NCI-H1105 (cell line): ENCODE measurements around the gene OR2T11.
"Not testable (repeated sequence)": the region's sequence is repeated elsewhere in the genome, so short reads cannot be mapped to it uniquely, and the experiment has no call there.

Source experiments
- DNase-seq: peaks from one replicate; lab custom pipeline; 2025; lab: John Stamatoyannopoulos, UW

Gene OR2T11

DNA sequence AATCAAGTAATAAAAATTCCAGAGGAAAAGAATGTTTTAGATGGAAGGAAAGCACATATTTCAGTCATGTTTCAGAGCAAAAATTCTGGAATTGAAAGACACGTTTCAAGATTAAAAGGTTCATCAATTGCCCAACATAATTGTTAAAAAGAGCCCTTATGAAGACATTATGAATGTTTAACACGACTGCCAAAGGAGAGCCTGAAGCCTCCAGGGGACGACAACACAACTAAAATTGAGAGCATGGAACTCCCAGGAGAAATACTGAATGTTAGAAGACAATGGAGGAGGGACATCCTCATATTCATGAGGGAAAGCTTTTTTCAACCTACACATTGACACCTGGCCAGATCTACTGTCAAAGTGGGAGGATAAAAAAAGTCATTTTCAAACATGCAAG is 16.0 kb downstream of the OR2T11 start:
- DNase-seq, result peak; percentile 13

DNA sequence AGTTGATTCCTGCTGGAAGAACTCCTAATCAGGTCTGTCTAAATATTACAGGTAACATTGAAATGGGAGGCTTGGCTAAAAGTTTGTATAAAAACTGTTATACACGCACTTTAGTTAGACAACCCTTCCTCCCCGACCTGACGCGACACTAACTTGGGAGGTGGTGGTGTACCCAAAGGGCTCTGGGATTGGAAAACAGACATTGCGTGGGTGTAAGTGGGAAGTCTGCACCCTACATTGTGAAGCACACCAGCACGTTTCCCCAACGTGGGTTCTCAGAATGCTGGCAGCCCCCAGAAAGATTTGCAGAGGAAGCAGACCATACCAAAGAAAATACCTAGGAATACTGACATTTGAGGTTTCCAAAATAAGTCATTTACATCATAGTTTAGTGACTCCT is 16.8 kb downstream of the OR2T11 start:
- DNase-seq, result no peak

- DNase-seq, result no peak
These were observed 21.1 kb downstream of the OR2T11 start for GRCh38 chr1:248613742-248614141.

GRCh38 chr1:248611883-248612414 is 22.9 kb downstream of the OR2T11 start:
- DNase-seq, result no peak

DNA sequence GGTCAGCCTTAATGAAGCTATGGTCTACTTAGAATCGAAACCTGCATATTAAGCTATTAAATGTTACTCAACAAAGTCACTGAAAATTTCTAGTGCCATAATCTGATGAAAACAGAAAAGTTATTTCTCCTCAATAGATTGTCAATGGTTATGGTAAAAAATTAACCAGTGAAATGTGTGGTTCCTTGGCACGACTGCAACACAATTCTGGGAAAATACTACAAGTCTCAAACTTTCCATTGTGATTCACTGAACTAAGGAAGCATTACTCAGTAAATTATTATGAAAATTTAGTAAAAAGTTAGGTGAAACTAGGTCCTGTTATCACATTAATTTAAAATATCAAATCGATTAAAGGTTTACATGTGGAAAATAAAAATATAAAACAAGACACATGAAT is 24.6 kb downstream of the OR2T11 start:
- DNase-seq, result no peak

GRCh38 chr1:248599396-248599795 is 35.5 kb downstream of the OR2T11 start:
- DNase-seq, result no peak

DNA sequence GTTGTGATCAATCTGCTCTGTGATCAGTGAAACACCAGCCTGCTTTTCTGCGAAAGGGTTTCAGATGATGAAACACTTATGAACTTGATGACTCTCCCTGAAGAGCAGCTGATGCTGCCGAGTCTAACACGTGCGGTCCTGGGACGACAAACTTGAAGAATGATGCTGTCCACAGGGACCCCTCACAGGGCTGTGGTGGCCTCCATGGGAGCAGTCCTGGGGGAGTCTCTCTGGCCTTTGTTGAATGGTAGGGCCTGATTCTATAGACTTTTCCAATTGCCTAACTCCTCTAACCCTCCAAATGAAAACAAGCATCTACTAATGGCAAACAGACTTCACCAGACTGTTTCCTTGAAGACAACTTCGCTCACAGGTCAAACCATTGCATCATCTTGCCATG is 37.3 kb downstream of the OR2T11 start, which contains the start of gene OR2T10:
Gene OR2T10 (minus strand): TSS at position 112 of the 400 bp plus-strand sequence. CDS start 3,932 bp downstream, outside the sequence.
- DNase-seq, result no peak

GRCh38 chr1:248596615-248597014 is 38.3 kb downstream of the OR2T11 start:
- no peak for DNase-seq

- DNase-seq, result no peak
These were observed 41.7 kb downstream of the OR2T11 start for GRCh38 chr1:248593226-248593625.

DNA sequence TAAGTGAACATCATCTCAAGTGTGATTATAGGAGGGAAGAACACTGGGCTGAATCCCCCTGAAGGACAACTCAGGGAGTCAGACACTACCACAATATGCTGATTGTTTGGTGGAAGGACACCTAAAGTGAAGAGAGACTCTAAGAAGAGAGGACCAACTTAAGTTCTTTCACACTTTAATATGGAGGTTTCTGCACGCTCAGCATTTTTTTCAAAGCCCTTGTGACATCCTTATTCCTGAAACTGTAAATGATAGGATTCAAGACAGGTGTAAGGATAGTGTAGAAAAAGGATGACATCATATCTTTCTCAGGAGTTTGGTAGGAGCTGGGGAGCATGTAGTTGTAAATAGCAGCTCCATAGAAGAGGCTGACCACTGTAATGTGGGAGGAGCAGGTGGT is 42.2 kb downstream of the OR2T11 start:
- DNase-seq, result no peak

GRCh38 chr1:248590055-248590454 is 44.8 kb downstream of the OR2T11 start:
- DNase-seq, result no peak

GRCh38 chr1:248589334-248589733 is 45.6 kb downstream of the OR2T11 start:
- DNase-seq, result no peak

DNA sequence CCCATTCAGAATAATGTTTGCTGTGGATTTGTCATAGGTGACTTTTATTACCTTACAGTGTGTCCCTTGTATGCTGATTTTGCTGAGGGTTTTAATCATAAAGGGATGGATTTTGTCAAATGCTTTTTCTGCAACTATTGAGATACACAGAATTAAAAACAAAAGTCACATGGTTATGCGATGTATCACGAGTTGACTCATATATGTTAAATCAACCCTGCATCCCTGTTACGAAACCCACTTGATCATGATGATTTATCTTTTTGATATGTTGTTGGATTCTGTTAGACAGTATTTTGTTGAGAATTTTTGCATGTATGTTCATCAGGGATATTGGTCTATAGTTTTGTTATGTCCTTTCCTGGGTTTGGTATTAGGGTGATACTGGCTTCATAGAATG is 49.6 kb downstream of the OR2T11 start:
- DNase-seq, result no peak

DNA sequence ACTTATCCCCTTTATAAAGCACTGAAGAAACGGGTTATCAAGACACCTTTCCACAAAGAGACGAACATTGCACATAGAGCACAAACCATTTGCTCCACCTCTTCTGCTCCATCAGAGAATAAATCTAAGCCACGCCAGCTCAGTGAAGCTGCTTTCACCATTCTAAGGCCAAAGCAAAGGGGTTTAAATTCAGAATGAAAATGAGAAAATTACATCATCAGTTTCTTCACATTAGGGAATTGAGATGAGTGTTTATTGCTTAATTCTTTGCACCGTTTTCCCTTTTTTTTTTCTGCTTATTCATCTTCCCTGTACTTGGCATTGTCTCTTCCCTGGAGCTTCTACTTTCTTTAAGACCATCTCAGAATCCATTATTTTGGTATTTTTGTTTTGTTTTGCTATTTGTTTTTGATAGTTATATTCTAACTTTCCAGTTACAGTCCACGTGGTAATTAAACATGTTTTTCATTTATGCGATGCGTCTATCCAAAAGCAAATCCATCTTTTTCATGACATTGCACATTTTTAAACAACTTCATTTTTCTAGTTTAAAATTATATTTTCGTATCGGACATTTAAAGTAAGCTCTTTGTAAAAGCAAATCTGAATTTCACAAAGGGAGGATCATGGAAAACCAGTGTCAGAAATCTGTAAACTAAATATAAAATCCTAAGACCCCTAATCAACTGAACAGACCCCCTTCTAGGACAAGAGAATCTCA is 58.5 kb downstream of the OR2T11 start:
- no peak for DNase-seq

DNA sequence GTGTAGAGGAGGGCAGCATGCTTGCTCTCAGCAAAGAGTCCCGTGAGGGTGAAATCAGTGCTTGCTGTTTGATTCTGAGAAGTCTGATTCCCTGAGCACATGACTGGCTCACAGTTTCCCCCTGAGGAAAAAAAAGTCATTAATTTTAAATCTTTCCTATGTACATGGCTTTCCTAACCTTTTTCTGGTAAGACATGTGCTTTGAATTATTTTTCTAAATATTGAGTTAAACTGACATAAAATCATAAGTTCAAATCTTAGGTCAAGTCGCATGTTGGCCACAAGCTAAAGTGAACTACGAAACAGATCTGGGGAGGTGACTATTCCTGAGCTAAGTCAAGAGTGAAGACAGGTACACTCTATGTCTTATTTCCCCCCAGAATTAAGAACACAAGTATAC is 60.2 kb downstream of the OR2T11 start, which contains the start of gene OR2T34:
Gene OR2T34 (minus strand): TSS at position 101 of the 400 bp plus-strand sequence. CDS start 0 bp downstream, at position 101.
- not testable (repeated sequence) for DNase-seq

DNA sequence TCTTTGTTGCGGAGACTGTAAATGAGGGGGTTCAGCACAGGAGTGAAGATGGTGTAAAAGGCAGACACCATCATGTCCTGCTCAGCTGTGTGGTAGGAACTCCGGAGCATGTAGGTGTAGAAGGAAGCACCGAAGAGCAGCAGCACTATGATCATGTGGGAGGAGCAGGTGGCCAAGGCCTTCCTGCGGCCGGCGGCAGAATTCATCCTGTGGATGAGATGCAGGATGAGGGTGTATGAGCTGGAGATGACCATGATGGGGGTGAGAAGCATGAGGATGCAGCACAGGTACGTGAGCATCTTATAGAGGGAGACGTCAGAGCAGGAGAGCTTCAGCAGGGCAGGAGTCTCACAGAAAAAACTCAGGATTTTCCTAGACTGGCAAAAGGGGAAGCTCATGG is 61.0 kb downstream of the OR2T11 start:
- not testable (repeated sequence) for DNase-seq
